Endothelial cell (in vitro differentiated cells): ENCODE results near the gene POLR1E. TPM values are rescaled to one million over a fixed set of nuclear protein-coding genes. Genes with fewer than 3 reads are reported as not detected.

Experiments
- DNase-seq: peaks from one replicate; pipeline ENCODE4 v3.0.0; 2021; ENCODE audit warnings: low spot score
- H3K27ac Mint-ChIP-seq: one replicate; pipeline ENCODE4 v1.8.0; 2021; ENCODE audit warnings: mixed read lengths, inconsistent platforms; ENCODE audit not compliant: unreplicated experiment
- H3K27me3 Mint-ChIP-seq: one replicate; pipeline ENCODE4 v1.8.0; 2021; ENCODE audit warnings: mild to moderate bottlenecking, moderate library complexity, mixed read lengths, inconsistent platforms; ENCODE audit not compliant: unreplicated experiment
- H3K36me3 Mint-ChIP-seq: one replicate; pipeline ENCODE4 v1.8.0; 2021; ENCODE audit warnings: mild to moderate bottlenecking, low read depth, mixed read lengths, inconsistent platforms; ENCODE audit not compliant: unreplicated experiment
- H3K4me1 Mint-ChIP-seq: one replicate; pipeline ENCODE4 v1.8.0; 2021; ENCODE audit warnings: mild to moderate bottlenecking, mixed read lengths, inconsistent platforms; ENCODE audit not compliant: unreplicated experiment
- H3K4me3 Mint-ChIP-seq: one replicate; pipeline ENCODE4 v1.8.0; 2021; ENCODE audit warnings: mild to moderate bottlenecking, mixed read lengths, inconsistent platforms; ENCODE audit not compliant: unreplicated experiment
- H3K9me3 Mint-ChIP-seq: one replicate; pipeline ENCODE4 v1.8.0; 2021; ENCODE audit warnings: mixed read lengths, inconsistent platforms; ENCODE audit not compliant: unreplicated experiment
- total RNA-seq: library from RNA; stranded (reverse); fragmentation: NEBNext Ultra II Directional; extraction: Animal tissue kit (Norgen Biotek cat#: 25700); gene quantifications from one replicate; pipeline ENCODE4 v1.2.1, GENCODE V29; 2021; ENCODE audit not compliant: unreplicated experiment
- TF ChIP-seq, protein P1 (sequence below): fragments of 200-600 bp; sonication (generic); IDR thresholded peaks from one replicate; pipeline ENCODE4 v1.5.0; 2021; ENCODE audit warnings: antibody characterized with exemption; ENCODE audit not compliant: unreplicated experiment

The POLR1E gene
- total RNA-seq, 1 donor from 2014 or later, result 16.9 TPM

DNA sequence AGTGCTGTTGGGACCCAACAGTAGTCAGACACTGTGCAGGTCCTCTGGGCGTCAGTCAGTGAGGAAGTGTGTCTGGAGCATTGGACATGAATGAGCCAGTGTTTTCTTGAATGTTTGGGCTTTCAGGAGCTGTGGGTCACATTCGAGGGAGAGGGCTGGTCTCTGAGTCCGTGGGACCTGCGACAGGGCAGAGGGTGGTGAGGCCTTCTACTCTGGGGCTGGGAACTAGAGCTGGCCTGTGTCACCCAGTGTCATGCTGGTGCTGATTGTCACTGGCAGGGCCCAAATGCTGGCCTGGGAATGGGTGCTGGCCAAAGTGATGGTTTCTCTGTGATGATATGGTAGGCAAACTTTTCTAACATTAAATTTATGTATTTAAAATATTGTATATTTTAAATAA lies 10.3 kb downstream of the POLR1E start:
- DNase-seq, result no peak
- H3K4me1 Mint-ChIP-seq, result no peaks in the 10 kb centered on the region
- no peaks in the 10 kb centered on the region for H3K9me3 Mint-ChIP-seq
- peaks cover 18% of the 10 kb centered on the region for H3K36me3 Mint-ChIP-seq
- TF ChIP-seq, protein P1, sequence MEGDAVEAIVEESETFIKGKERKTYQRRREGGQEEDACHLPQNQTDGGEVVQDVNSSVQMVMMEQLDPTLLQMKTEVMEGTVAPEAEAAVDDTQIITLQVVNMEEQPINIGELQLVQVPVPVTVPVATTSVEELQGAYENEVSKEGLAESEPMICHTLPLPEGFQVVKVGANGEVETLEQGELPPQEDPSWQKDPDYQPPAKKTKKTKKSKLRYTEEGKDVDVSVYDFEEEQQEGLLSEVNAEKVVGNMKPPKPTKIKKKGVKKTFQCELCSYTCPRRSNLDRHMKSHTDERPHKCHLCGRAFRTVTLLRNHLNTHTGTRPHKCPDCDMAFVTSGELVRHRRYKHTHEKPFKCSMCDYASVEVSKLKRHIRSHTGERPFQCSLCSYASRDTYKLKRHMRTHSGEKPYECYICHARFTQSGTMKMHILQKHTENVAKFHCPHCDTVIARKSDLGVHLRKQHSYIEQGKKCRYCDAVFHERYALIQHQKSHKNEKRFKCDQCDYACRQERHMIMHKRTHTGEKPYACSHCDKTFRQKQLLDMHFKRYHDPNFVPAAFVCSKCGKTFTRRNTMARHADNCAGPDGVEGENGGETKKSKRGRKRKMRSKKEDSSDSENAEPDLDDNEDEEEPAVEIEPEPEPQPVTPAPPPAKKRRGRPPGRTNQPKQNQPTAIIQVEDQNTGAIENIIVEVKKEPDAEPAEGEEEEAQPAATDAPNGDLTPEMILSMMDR, result no peak
- H3K27ac Mint-ChIP-seq, result no peak overlapping the region
- H3K27me3 Mint-ChIP-seq, result no peaks in the 10 kb centered on the region
- H3K4me3 Mint-ChIP-seq, result no peak overlapping the region

GRCh38 chr9:37497320-37497719 lies 11.6 kb downstream of the POLR1E start:
- Mint-ChIP-seq H3K36me3 (peaks cover 28% of the 10 kb centered on the region), H3K9me3 (no peaks in the 10 kb centered on the region), H3K4me3 (no peak overlapping the region), H3K27me3 (no peaks in the 10 kb centered on the region), H3K27ac (no peak overlapping the region), H3K4me1 (peaks cover 4% of the 10 kb centered on the region)
- no peak for DNase-seq
- TF ChIP-seq, protein P1, result no peak

- Mint-ChIP-seq H3K36me3 (peaks cover 24% of the 10 kb centered on the region), H3K27ac (no peak overlapping the region), H3K9me3 (no peaks in the 10 kb centered on the region), H3K4me1 (peaks cover 4% of the 10 kb centered on the region), H3K27me3 (no peaks in the 10 kb centered on the region), H3K4me3 (no peak overlapping the region)
- no peak for DNase-seq
- TF ChIP-seq, protein P1, result no peak
Observed at GRCh38 chr9:37498457-37498856, 12.7 kb downstream of the POLR1E start.

- H3K27ac Mint-ChIP-seq, result no peak overlapping the region
- H3K4me3 Mint-ChIP-seq, result no peak overlapping the region
- TF ChIP-seq, protein P1, result no peak
Observed at GRCh38 chr9:37499297-37499696, 13.5 kb downstream of the POLR1E start.

DNA sequence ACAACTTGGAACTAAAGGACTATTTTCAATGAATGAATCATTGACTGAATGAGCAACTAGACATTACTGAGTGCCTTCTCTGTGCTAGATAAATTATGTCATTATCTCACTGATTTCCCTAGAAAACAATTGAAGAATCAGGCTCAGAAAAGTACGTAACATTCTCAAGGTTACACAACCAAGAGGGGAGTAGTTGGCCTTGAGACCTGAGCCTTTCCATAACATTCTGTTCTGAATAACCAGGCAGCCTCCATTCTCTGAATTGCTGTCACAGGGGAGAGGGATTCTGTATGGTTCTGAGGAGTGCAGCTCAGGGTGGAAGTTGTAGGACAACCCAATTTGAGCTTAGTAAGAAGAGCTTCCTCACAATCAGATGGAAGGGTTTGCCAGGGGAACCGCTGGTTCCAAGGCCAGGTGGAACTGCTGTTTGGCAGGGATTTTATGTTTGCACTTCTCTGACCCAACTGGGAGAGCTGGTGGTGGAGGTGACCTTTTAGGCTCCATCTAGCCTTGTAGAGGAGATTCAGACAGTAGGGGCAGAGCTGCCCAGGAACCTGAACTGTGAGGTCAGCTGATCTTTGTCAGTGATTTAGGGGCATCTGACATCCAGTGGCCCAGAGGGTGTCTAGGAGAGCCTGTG lies 16.3 kb downstream of the POLR1E start:
- TF ChIP-seq, protein P1, result no peak
- DNase-seq, result no peak
- Mint-ChIP-seq H3K9me3 (no peaks in the 10 kb centered on the region), H3K27ac (no peak overlapping the region), H3K4me1 (peaks cover 4% of the 10 kb centered on the region), H3K27me3 (peaks cover 1% of the 10 kb centered on the region), H3K36me3 (peaks cover 24% of the 10 kb centered on the region), H3K4me3 (no peak overlapping the region)

More at GRCh38 chr9:37499297-37499696, 13.5 kb downstream of the POLR1E start:
- no peak for DNase-seq
- H3K9me3 Mint-ChIP-seq, result no peaks in the 10 kb centered on the region
- peaks cover 1% of the 10 kb centered on the region for H3K27me3 Mint-ChIP-seq
- peaks cover 27% of the 10 kb centered on the region for H3K36me3 Mint-ChIP-seq
- H3K4me1 Mint-ChIP-seq, result peaks cover 4% of the 10 kb centered on the region
